Activated naive CD4-positive, alpha-beta T cell treated with anti-CD3 and anti-CD28 coated beads, Interleukin-2, amount 10 ng/mL, durations not matched to agents 7 days and 5 days (primary cell): ENCODE data around the gene DAND5.
"Not testable (repeated sequence)": the region's sequence is repeated elsewhere in the genome, so short reads cannot be mapped to it uniquely, and the experiment has no call there.

Experiments
- CTCF ChIA-PET: fragments of 350-600 bp; sonication (Branson Sonifier 250); formaldehyde crosslinking; loops from one replicate; lab custom pipeline; 2021; ENCODE audit warnings: antibody characterized with exemption; lab: Charles Lee
- DNase-seq: peaks from one replicate; pipeline ENCODE4 v3.0.0-alpha.2; 2020
- H3K27ac Mint-ChIP-seq: one replicate; pipeline ENCODE4 v1.8.0; 2021; ENCODE audit warnings: mild to moderate bottlenecking, moderate library complexity, mixed read lengths
- H3K27me3 Mint-ChIP-seq: one replicate; pipeline ENCODE4 v1.8.0; 2021; ENCODE audit warnings: mild to moderate bottlenecking, mixed read lengths
- H3K36me3 Mint-ChIP-seq: one replicate; pipeline ENCODE4 v1.8.0; 2021; ENCODE audit warnings: mixed read lengths
- H3K4me1 Mint-ChIP-seq: one replicate; pipeline ENCODE4 v1.8.0; 2021; ENCODE audit warnings: mixed read lengths
- H3K4me3 Mint-ChIP-seq: one replicate; pipeline ENCODE4 v1.8.0; 2021; ENCODE audit warnings: mild to moderate bottlenecking, moderate library complexity, mixed read lengths
- H3K9me3 Mint-ChIP-seq: one replicate; pipeline ENCODE4 v1.8.0; 2021; ENCODE audit warnings: mixed read lengths

Gene DAND5

DNA sequence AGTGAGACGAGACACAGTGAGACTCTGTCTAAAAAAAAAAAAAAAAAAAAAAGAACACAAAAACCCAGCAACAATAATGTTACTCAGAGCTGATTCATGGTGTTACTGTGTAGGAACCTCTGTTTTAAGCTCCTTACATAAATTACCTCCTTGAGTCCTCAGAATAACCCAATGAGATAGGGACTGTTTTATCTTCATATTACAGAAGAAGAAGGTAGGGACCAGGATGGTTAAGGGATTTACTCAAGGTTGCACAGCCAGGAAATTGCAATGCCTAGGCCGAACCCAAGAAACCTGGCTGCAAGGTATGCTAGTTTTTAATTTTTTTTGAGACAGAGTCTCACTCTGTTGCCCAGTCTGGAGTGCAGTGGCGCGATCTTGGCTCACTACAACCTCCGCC, 1.5 kb upstream of the DAND5 start:
- H3K27me3 Mint-ChIP-seq, result peaks cover 26% of the 10 kb centered on the region
- DNase-seq, result no peak
- H3K9me3 Mint-ChIP-seq, result no peaks in the 10 kb centered on the region
- CTCF ChIA-PET, result interaction anchor here (0.8 to 5.6 kb wide), 6 partner anchors 9 to 128 kb away, joined by 3 to 104 read pairs (median 4); no protein-coding TSS in a partner anchor
- no peak overlapping the region for H3K27ac Mint-ChIP-seq
- H3K4me1 Mint-ChIP-seq, result peaks cover 10% of the 10 kb centered on the region
- no peak overlapping the region for H3K4me3 Mint-ChIP-seq
- no peaks in the 10 kb centered on the region for H3K36me3 Mint-ChIP-seq

DNA sequence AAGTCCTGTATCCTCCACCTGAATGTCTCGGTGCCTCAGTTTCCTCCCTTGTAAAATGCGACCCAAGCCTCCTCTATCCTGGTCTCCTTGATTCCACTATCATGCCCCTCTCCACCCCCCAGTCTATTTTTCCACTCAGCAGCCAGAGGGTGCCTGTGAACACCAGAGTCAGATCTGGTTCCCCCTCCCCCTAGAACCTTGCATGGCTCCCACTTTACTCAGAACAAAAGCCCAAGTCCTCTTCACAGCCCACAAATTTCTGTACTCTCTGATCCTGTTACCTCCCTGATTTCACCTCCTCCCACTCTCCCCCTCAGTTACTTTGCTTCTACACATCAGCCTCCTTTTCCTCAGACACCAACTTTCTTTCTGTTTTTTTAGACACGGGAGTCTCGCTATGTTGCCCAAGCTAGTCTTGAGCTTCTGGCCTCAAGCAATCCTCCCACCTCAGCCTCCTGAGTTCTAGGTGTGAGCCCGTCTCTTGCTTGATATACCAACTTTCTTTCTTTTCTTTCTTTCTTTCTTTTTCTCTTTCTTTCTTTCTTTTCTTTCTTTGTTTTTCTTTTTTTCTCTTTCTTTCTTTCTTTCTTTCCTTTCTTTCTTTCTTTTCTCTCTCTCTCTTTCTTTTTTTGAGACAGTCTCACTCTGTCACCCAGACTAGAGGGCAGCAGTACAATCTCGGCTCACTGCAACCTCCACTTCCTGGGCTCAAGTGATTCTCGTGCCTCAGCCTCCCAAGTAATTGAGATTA, 869 bp downstream of the DAND5 start:
- DNase-seq, result no peak
- Mint-ChIP-seq H3K27ac (no peak overlapping the region), H3K4me3 (no peak overlapping the region)

DNA sequence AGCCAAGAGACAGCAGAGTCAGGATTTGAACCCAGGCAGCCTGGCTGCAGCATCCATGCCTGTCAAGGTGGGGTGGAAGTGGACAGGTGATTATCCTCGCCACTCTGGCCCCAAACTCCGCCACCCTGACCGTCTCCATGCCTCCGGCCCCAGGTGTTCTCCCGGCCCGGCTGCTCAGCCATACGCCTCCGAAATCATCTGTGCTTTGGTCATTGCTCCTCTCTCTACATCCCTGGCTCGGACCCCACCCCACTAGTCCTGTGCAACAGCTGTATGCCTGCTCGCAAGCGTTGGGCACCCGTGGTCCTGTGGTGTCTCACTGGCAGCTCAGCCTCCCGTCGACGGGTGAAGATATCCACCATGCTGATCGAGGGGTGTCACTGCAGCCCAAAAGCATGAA, 3.9 kb downstream of the DAND5 start:
- CTCF ChIA-PET, result interaction anchor here (0.7 to 7.6 kb wide), 3 partner anchors 7 to 122 kb away, joined by 5 to 104 read pairs (median 76); no protein-coding TSS in a partner anchor
- Mint-ChIP-seq H3K36me3 (no peaks in the 10 kb centered on the region), H3K9me3 (no peaks in the 10 kb centered on the region), H3K4me1 (peaks cover 2% of the 10 kb centered on the region), H3K27ac (no peak overlapping the region), H3K27me3 (peaks cover 50% of the 10 kb centered on the region), H3K4me3 (no peak overlapping the region)
- no peak for DNase-seq

More for the DNA sequence above, 869 bp downstream of the DAND5 start:
- H3K27me3 Mint-ChIP-seq, result peaks cover 32% of the 10 kb centered on the region
- H3K36me3 Mint-ChIP-seq, result no peaks in the 10 kb centered on the region
- CTCF ChIA-PET, result no interaction called here
- H3K9me3 Mint-ChIP-seq, result no peaks in the 10 kb centered on the region
- peaks cover 5% of the 10 kb centered on the region for H3K4me1 Mint-ChIP-seq

DNA sequence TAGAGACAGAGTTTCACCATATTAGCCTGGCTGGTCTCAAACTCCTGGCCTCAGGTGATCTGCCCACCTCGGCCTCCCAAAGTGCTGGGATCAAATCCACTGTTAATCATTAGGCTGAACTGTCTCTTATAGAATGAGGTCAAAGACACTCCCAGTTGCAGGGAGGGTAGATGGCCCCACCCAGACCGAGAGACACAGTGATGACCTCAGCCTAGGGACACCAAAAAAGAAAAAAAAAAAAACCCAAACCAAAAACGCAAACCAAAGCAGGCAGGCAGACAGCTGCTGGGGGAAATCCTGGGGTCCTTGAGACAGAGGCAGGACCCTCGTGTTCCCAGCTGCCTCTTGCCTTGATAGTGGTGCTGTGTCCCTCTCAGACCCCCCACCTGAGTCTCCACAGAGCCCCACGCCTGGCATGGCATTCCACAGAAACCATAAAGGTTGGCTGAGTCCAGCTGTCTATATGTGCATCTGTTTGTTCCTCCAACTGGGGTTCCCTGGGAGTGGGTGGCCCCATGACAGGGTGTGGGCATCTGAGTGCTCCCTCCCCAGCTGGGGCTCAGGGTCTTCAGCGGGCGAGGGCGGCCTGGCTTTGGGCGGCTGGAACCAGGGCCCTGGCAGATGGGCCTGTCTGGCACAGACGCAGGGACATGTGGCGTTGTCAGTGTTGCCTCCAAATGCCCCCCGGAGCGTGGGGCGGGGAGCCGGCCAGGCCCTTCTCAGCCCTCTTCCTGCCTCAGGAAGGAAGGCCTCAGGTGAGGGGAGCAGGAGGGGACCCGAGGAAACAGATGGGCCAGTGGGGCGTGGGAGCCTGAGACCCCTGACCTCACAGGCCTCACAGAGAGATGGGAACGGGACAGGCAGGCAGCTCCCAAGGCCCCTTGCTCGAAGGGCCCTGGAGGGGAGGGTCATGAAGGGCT, 5.2 kb downstream of the DAND5 start:
- CTCF ChIA-PET, result interaction anchor here (6.0 to 7.6 kb wide), 3 partner anchors 8 to 121 kb away, joined by 76 to 104 read pairs (median 81); no protein-coding TSS in a partner anchor
- Mint-ChIP-seq H3K27ac (no peak overlapping the region), H3K4me3 (no peak overlapping the region), H3K9me3 (no peaks in the 10 kb centered on the region), H3K36me3 (no peaks in the 10 kb centered on the region), H3K4me1 (peaks cover 2% of the 10 kb centered on the region), H3K27me3 (peaks cover 59% of the 10 kb centered on the region)
- DNase-seq, result no peak

DNA sequence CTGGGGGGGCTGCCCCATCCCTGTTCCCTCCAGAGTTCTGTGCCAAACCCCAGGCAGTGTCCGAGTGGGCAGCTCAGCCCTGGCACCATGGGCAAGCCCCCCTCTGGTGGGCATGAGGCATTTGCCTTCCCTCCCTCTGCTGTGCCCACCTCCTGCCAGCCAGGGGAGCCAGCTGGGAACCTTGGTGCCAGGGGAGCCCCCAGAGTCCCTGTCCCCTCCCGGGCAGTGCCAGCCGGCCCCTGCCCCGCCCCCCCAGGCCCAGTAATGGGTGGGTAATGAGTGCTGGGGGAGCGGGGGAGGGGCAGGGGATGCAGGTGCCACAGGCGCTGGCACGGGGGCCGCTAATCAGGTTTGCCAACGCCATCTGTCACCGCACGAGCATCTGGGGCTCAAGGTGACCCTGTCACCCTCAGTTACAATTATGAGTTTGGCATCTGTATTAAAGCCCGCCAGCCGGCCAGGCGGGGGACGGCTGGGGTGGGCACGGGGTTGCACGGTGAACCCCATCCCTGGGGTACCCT, 5.9 kb downstream of the DAND5 start:
- no peak for DNase-seq
- H3K4me1 Mint-ChIP-seq, result peaks cover 2% of the 10 kb centered on the region
- H3K4me3 Mint-ChIP-seq, result no peak overlapping the region
- no peak overlapping the region for H3K27ac Mint-ChIP-seq
- no peaks in the 10 kb centered on the region for H3K36me3 Mint-ChIP-seq
- no peaks in the 10 kb centered on the region for H3K9me3 Mint-ChIP-seq
- peaks cover 53% of the 10 kb centered on the region for H3K27me3 Mint-ChIP-seq
- CTCF ChIA-PET, result interaction anchor here (0.6 to 7.6 kb wide), 7 partner anchors 9 to 532 kb away, joined by 3 to 104 read pairs (median 55); no protein-coding TSS in a partner anchor

DNA sequence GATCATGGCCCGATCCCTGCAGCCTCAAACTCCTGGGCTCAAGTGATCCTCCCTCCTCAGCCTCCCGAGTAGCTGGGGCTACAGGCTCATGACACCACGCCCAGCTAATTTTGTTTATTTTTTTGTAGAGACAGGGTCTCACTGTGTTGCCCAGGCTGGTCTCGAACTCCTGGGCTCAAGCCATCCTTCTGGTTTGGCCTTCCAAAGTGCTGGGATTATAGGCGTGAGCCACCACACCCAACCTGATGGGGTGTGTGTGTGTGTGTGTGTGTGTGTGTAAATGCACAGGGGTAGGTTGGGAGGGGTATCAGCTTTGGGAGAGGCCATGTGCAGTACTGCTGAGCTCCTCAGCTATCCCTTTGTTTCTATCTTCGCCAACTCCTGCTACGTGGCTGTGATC, 6.7 kb downstream of the DAND5 start:
- peaks cover 45% of the 10 kb centered on the region for H3K27me3 Mint-ChIP-seq
- H3K4me1 Mint-ChIP-seq, H3K4me3 Mint-ChIP-seq, H3K27ac Mint-ChIP-seq, H3K36me3 Mint-ChIP-seq, H3K9me3 Mint-ChIP-seq, DNase-seq: not testable (repeated sequence)
- CTCF ChIA-PET, result interaction anchor here (0.9 to 7.6 kb wide), 9 partner anchors 10 to 119 kb away, joined by 3 to 104 read pairs (median 8); no protein-coding TSS in a partner anchor

DNA sequence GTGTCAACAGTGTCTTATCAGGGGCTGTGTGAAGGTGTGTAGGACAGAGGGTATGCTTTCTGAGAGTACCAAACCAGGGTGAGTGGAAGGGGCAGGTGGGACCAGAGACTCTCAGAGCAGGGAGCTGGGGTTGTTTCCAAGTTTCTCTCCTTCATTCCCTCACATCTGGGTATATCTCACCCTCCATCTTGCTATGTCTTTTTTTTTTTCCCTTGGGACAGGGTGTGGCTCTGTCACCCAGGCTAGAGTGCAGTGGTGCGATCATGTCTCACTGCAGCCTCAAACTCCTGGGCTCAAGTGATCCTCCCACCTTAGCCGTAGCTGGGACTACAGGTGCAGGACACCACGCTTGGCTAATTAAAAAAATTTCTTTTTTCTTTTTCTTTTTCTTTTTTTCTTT, 10.6 kb downstream of the DAND5 start:
- CTCF ChIA-PET, result interaction anchor here (2.2 to 7.6 kb wide), 4 partner anchors 14 to 114 kb away, joined by 13 to 104 read pairs (median 68); no protein-coding TSS in a partner anchor
- Mint-ChIP-seq H3K36me3 (no peaks in the 10 kb centered on the region), H3K4me1 (peaks cover 2% of the 10 kb centered on the region), H3K27ac (no peak overlapping the region), H3K9me3 (no peaks in the 10 kb centered on the region), H3K27me3 (peaks cover 31% of the 10 kb centered on the region), H3K4me3 (no peak overlapping the region)
- DNase-seq, result no peak

DNA sequence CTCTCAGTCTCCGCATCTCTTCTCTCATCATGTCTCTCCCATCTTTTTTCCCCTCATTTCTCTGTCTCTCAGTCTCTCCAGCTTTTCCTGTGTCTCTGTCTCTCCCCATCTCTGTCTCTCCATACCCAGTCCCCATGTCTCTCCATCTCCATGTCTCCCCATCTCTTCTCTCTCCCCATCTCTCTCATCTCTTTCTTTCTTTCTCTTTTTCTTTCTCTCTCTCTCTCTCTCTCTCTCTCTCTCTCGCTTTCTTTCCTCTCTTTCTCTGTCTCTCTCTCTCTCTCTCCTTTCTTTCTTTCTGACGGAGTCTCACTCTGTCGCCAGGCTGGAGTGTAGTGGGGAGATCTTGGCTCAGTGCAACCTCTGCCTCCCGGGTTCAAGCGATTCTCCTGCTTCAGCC, 13.3 kb downstream of the DAND5 start:
- Mint-ChIP-seq H3K9me3 (no peaks in the 10 kb centered on the region), H3K4me1 (peaks cover 2% of the 10 kb centered on the region), H3K4me3 (no peak overlapping the region), H3K36me3 (no peaks in the 10 kb centered on the region), H3K27ac (no peak overlapping the region), H3K27me3 (peaks cover 26% of the 10 kb centered on the region)
- CTCF ChIA-PET, result interaction anchor here (1.6 to 4.6 kb wide), 4 partner anchors 47 to 112 kb away, joined by 3 to 28 read pairs (median 9); no protein-coding TSS in a partner anchor
- no peak for DNase-seq

DNA sequence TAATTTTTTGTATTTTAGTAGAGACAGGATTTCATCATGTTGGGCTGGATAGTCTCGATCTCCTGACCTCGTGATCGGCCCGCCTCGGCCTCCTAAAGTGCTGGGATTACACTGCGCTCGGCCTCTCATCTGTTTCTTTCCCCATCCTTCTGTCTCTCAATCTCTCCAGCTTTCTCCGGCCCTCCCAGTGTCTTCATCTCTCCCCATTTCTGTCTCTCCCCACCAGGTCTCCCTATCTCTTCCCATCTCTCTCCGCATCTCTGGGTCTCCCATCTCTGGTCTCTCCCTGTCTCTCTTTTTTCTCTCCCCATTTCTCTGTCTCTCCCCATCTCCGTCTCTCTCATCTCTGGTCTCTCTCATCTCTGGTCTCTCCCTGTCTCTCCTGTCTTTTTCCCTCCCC, 13.7 kb downstream of the DAND5 start:
- H3K27me3 Mint-ChIP-seq, result peaks cover 22% of the 10 kb centered on the region
- H3K36me3 Mint-ChIP-seq, result no peaks in the 10 kb centered on the region
- CTCF ChIA-PET, result interaction anchor here (0.9 to 4.6 kb wide), 5 partner anchors 47 to 112 kb away, joined by 3 to 28 read pairs (median 6); no protein-coding TSS in a partner anchor
- no peak overlapping the region for H3K4me3 Mint-ChIP-seq
- no peaks in the 10 kb centered on the region for H3K9me3 Mint-ChIP-seq
- H3K4me1 Mint-ChIP-seq, result no peaks in the 10 kb centered on the region
- no peak overlapping the region for H3K27ac Mint-ChIP-seq
- no peak for DNase-seq

DNA sequence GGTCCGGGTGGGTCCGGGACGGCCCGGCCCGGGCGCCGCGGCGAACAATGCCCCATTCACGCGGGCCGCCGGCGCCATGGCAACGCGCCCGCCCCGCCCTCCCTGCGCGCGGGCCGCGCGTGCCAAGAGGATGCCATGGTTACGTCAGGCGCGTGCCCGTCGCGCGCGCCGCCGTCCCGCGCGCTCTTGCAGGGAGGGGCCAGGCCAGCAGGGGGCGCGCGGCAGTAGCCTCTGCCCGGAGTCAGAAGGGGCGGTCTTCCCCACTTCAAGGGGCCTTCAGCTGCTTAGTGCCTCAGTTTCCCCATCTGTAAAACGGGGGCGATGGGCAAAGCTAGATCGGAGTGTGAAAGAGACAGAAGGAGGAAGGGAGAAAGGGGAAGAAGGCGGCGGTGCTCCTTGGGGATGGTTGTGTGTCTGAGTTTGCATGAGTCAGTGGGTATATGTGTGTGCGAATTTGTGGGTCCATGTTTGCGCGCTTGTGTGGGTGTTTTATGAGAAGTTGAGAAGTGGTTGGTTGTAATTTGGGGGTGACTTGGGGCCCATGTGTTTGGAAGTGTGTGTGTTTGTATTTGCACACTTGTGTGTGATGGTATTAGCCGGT, 14.3 kb downstream of the DAND5 start:
- no peak overlapping the region for H3K27ac Mint-ChIP-seq
- CTCF ChIA-PET, result interaction anchor here (0.9 to 4.6 kb wide), 5 partner anchors 46 to 111 kb away, joined by 3 to 28 read pairs (median 6); no protein-coding TSS in a partner anchor
- H3K4me1 Mint-ChIP-seq, result no peaks in the 10 kb centered on the region
- H3K27me3 Mint-ChIP-seq, result peaks cover 20% of the 10 kb centered on the region
- no peak overlapping the region for H3K4me3 Mint-ChIP-seq
- H3K9me3 Mint-ChIP-seq, result no peaks in the 10 kb centered on the region
- peak; percentile 80 for DNase-seq
- H3K36me3 Mint-ChIP-seq, result no peaks in the 10 kb centered on the region

DNA sequence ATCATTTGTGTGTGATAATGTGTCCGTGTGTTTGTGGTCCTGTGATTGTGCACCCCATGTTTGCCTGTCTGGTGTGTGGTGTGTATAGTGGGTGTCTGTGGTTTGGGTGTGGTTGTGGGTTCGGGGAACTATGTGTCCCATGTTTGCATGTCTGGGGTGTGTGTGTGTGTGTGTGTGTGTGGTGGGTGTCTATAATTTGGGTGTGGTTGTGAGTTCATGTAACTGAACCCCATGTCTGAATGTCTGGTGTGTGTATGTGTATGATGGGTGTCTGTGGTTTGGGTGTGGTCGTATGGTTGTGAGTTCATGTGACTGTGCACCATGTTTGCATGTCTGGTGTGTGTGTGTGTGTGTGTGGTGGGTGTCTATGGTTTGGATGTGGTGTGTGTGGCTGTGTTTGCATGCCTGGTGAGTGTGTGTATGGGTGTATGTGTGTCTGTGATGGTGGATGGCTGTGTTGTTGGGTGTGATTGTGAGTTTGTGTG, 14.8 kb downstream of the DAND5 start:
- Mint-ChIP-seq H3K9me3 (no peaks in the 10 kb centered on the region), H3K27ac (no peak overlapping the region), H3K4me1 (no peaks in the 10 kb centered on the region), H3K4me3 (no peak overlapping the region), H3K27me3 (peaks cover 14% of the 10 kb centered on the region), H3K36me3 (no peaks in the 10 kb centered on the region)
- DNase-seq, result no peak
- CTCF ChIA-PET, result interaction anchor here (0.9 to 4.6 kb wide), 6 partner anchors 20 to 111 kb away, joined by 3 to 28 read pairs (median 5); no protein-coding TSS in a partner anchor

DNA sequence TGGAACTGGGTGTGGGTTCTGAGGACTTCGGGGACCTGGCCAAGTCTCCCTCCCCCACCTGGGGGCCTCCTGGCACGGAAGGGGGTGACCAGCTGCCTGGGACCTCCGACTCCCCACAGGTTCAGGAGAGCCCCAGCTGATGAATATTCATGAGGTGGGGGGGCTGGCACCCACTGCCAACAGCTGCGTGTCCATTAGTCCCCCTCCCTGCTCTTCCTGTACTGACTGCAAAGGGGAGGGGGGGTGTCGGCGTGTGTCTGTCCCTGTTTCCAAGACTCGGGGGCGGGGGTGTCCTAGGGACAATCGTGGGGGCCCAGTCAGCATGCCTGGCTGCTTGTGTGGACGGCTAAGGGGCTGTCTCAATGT, 15.3 kb downstream of the DAND5 start:
- no peak overlapping the region for H3K27ac Mint-ChIP-seq
- peaks cover 11% of the 10 kb centered on the region for H3K27me3 Mint-ChIP-seq
- DNase-seq, result no peak
- H3K4me3 Mint-ChIP-seq, result no peak overlapping the region
- H3K9me3 Mint-ChIP-seq, result no peaks in the 10 kb centered on the region
- CTCF ChIA-PET, result interaction anchor here (0.8 to 4.6 kb wide), 7 partner anchors 8 to 120 kb away, joined by 3 to 28 read pairs (median 4); no protein-coding TSS in a partner anchor
- H3K4me1 Mint-ChIP-seq, result no peaks in the 10 kb centered on the region
- H3K36me3 Mint-ChIP-seq, result no peaks in the 10 kb centered on the region
